ENCODE data around the gene HBZ.
"Not testable (repeated sequence)": the region's sequence is repeated elsewhere in the genome, so short reads cannot be mapped to it uniquely, and the experiment has no call there.

Gene HBZ

DNA sequence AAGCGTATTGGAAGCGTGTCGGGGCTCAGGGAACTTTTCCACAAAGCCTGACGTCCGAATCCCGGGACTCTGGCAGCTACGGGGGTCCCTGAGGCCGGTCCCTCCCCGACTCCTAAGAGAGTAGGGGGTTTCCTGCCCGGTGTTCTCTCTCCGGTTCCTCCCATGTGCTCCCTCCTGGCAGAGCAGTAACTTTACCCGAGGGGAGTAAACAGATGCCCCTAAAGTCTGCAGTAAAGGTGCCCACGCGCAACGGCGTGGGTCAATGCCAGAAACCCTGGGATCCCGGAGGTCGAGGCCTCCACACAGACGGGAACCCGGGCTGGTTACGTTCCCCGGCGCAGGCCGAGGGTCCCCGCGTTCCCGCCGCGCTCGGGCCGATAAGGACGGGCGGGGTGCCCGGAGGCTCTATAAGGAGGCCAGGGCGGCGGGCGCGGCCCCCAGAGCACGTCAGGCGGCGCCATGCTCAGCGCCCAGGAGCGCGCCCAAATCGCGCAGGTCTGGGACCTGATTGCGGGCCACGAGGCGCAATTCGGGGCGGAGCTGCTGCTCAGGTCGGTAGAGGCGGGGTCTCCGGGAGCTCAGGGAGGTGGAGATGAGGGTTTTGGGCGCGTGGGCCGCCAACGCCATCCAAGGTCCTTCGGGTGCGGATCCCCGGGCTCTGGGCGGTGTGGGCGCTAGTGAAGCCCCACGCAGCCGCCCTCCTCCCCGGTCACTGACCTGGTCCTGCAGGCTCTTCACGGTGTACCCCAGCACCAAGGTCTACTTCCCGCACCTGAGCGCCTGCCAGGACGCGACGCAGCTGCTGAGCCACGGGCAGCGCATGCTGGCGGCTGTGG, 13.3 kb downstream of the HBZ start, which contains the start of gene HBM:
HBM (plus strand) TSS at position 440 of the 836 bp plus-strand sequence; CDS start at position 460, 20 bp downstream.
- DNase-seq, result no peak

DNA sequence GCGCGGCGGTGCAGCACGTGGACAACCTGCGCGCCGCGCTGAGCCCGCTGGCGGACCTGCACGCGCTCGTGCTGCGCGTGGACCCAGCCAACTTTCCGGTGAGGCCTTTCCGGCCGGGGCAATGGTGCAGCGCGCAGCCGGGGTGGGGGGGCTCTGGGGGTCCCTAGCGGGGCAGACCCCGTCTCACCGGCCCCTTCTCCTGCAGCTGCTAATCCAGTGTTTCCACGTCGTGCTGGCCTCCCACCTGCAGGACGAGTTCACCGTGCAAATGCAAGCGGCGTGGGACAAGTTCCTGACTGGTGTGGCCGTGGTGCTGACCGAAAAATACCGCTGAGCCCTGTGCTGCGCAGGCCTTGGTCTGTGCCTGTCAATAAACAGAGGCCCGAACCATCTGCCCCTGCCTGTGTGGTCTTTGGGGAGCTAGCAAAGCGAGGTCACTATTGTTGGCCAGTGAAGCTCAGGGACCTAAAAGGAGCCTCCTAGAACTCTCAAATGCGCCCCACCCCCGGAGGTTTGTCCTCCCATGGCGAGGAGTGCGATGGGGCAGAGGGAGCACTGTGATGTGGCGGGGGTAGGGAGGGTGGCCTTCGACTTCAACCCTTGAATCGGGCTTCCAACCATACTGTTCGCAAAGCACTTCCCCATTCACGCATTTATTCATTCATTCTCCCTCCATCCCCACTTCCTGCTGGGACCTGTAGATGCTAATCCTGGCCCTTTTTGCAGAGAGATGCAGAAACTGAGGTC, 14.1 kb downstream of the HBZ start:
- DNase-seq, result no peak

DNA sequence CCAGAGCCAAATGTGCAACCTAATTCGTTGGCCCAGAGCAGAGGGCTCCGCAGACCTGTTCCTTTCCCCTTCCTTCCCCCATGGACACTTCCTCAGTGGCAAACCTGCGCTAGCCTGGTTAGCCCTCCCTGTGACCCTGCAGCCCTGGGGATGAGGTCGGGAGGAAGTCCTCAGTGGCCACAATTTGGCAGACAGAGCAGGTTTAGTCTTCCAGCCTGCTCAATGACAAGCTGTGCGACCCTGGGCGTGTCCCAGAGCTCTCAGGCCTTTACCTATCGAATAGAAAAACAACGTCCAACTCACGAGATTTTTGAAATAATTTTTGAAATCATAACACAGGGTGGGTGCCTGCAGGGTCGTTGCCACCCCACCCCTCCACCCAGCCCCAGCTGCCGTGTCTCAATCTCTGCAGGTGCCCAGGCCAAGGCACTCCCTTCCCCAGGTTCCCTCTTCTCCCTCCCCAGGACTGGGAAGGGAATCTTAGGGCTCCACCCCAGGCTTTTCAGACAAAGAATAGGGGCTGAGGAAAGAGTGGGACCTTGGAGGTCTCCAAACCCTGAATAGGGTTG, 14.8 kb downstream of the HBZ start:
- DNase-seq, result no peak

DNA sequence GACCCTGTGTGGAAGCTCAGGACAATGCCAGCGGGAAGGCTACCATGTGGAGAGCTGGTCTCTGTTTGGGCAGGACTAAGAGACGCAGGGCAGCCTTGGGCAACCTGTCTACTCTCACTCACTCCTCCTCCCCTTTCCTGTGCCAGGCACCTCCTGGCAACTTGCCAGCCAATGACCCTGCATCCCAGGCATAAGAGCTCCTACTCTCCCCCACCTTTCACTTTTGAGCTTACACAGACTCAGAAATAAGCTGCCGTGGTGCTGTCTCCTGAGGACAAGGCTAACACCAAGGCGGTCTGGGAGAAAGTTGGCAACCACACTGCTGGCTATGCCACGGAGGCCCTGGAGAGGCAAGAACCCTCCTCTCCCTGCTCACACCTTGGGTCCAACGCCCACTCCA, 16.0 kb downstream of the HBZ start:
- DNase-seq, result no peak

DNA sequence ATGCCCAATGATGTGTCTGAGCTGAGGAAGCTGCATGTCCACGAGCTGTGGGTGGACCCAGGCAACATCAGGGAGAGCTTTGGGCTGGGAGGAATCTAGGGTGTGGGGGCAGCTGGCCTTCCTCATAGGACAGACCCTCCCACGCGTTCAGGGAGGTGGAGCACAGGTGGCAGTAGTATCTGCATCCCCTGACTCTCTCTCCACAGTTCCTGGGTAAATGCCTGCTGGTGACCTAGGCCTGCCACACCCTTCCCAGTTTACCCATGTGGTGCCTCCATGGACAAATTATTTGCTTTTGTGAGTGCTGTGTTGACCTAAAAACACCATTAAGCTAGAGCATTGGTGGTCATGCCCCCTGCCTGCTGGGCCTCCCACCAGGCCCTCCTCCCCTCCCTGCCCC, 16.6 kb downstream of the HBZ start:
- no peak for DNase-seq

DNA sequence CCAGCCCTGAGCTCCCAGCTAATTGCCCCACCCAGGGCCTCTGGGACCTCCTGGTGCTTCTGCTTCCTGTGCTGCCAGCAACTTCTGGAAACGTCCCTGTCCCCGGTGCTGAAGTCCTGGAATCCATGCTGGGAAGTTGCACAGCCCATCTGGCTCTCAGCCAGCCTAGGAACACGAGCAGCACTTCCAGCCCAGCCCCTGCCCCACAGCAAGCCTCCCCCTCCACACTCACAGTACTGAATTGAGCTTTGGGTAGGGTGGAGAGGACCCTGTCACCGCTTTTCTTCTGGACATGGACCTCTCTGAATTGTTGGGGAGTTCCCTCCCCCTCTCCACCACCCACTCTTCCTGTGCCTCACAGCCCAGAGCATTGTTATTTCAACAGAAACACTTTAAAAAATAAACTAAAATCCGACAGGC, 17.7 kb downstream of the HBZ start:
- DNase-seq, result peak; percentile 32

DNA sequence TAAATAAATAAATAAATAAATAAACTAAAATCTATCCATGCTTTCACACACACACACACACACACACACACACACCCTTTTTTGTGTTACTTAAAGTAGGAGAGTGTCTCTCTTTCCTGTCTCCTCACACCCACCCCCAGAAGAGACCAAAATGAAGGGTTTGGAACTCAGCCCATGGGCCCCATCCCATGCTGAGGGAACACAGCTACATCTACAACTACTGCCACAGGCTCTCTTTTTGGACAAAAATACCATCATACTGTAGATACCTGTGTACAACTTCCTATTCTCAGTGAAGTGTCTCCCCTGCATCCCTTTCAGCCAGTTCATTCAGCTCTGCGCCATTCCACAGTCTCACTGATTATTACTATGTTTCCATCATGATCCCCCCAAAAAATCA, 18.3 kb downstream of the HBZ start:
- DNase-seq, result no peak

DNA sequence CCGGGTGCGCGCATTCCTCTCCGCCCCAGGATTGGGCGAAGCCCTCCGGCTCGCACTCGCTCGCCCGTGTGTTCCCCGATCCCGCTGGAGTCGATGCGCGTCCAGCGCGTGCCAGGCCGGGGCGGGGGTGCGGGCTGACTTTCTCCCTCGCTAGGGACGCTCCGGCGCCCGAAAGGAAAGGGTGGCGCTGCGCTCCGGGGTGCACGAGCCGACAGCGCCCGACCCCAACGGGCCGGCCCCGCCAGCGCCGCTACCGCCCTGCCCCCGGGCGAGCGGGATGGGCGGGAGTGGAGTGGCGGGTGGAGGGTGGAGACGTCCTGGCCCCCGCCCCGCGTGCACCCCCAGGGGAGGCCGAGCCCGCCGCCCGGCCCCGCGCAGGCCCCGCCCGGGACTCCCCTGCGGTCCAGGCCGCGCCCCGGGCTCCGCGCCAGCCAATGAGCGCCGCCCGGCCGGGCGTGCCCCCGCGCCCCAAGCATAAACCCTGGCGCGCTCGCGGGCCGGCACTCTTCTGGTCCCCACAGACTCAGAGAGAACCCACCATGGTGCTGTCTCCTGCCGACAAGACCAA, 20.0 kb downstream of the HBZ start, which contains the start of gene HBA2:
HBA2 (plus strand) TSS at position 503 of the 568 bp plus-strand sequence; CDS start at position 540, 37 bp downstream.
- not testable (repeated sequence) for DNase-seq

DNA sequence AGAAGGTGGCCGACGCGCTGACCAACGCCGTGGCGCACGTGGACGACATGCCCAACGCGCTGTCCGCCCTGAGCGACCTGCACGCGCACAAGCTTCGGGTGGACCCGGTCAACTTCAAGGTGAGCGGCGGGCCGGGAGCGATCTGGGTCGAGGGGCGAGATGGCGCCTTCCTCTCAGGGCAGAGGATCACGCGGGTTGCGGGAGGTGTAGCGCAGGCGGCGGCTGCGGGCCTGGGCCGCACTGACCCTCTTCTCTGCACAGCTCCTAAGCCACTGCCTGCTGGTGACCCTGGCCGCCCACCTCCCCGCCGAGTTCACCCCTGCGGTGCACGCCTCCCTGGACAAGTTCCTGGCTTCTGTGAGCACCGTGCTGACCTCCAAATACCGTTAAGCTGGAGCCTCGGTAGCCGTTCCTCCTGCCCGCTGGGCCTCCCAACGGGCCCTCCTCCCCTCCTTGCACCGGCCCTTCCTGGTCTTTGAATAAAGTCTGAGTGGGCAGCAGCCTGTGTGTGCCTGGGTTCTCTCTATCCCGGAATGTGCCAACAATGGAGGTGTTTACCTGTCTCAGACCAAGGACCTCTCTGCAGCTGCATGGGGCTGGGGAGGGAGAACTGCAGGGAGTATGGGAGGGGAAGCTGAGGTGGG, 20.9 kb downstream of the HBZ start:
- DNase-seq, result not testable (repeated sequence)

DNA sequence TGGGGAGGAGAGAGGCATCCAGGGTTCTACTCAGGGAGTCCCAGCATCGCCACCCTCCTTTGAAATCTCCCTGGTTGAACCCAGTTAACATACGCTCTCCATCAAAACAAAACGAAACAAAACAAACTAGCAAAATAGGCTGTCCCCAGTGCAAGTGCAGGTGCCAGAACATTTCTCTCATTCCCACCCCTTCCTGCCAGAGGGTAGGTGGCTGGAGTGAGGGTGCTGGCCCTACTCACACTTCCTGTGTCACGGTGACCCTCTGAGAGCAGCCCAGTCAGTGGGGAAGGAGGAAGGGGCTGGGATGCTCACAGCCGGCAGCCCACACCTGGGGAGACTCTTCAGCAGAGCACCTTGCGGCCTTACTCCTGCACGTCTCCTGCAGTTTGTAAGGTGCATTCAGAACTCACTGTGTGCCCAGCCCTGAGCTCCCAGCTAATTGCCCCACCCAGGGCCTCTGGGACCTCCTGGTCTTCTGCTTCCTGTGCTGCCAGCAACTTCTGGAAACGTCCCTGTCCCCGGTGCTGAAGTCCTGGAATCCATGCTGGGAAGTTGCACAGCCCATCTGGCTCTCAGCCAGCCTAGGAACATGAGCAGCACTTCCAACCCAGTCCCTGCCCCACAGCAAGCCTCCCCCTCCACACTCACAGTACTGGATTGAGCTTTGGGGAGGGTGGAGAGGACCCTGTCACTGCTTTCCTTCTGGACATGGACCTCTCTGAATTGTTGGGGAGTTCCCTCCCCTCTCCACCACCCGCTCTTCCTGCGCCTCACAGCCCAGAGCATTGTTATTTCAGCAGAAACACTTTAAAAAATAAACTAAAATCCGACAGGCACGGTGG, 21.7 kb downstream of the HBZ start:
- peak; percentile 25 for DNase-seq

DNA sequence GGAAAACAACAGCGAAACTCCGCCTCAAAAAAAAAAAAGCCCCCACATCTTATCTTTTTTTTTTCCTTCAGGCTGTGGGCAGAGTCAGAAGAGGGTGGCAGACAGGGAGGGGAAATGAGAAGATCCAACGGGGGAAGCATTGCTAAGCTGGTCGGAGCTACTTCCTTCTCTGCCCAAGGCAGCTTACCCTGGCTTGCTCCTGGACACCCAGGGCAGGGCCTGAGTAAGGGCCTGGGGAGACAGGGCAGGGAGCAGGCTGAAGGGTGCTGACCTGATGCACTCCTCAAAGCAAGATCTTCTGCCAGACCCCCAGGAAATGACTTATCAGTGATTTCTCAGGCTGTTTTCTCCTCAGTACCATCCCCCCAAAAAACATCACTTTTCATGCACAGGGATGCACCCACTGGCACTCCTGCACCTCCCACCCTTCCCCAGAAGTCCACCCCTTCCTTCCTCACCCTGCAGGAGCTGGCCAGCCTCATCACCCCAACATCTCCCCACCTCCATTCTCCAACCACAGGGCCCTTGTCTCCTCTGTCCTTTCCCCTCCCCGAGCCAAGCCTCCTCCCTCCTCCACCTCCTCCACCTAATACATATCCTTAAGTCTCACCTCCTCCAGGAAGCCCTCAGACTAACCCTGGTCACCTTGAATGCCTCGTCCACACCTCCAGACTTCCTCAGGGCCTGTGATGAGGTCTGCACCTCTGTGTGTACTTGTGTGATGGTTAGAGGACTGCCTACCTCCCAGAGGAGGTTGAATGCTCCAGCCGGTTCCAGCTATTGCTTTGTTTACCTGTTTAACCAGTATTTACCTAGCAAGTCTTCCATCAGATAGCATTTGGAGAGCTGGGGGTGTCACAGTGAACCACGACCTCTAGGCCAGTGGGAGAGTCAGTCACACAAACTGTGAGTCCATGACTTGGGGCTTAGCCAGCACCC, 22.8 kb downstream of the HBZ start:
- no peak for DNase-seq

DNA sequence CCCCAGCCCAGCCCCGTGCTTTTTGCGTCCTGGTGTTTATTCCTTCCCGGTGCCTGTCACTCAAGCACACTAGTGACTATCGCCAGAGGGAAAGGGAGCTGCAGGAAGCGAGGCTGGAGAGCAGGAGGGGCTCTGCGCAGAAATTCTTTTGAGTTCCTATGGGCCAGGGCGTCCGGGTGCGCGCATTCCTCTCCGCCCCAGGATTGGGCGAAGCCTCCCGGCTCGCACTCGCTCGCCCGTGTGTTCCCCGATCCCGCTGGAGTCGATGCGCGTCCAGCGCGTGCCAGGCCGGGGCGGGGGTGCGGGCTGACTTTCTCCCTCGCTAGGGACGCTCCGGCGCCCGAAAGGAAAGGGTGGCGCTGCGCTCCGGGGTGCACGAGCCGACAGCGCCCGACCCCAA, 23.6 kb downstream of the HBZ start:
- DNase-seq, result not testable (repeated sequence)

DNA sequence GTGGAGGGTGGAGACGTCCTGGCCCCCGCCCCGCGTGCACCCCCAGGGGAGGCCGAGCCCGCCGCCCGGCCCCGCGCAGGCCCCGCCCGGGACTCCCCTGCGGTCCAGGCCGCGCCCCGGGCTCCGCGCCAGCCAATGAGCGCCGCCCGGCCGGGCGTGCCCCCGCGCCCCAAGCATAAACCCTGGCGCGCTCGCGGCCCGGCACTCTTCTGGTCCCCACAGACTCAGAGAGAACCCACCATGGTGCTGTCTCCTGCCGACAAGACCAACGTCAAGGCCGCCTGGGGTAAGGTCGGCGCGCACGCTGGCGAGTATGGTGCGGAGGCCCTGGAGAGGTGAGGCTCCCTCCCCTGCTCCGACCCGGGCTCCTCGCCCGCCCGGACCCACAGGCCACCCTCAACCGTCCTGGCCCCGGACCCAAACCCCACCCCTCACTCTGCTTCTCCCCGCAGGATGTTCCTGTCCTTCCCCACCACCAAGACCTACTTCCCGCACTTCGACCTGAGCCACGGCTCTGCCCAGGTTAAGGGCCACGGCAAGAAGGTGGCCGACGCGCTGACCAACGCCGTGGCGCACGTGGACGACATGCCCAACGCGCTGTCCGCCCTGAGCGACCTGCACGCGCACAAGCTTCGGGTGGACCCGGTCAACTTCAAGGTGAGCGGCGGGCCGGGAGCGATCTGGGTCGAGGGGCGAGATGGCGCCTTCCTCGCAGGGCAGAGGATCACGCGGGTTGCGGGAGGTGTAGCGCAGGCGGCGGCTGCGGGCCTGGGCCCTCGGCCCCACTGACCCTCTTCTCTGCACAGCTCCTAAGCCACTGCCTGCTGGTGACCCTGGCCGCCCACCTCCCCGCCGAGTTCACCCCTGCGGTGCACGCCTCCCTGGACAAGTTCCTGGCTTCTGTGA, 24.3 kb downstream of the HBZ start, which contains the start of gene HBA1:
HBA1 (plus strand) TSS at position 204 of the 906 bp plus-strand sequence; CDS start at position 241, 37 bp downstream.
- not testable (repeated sequence) for DNase-seq

DNA sequence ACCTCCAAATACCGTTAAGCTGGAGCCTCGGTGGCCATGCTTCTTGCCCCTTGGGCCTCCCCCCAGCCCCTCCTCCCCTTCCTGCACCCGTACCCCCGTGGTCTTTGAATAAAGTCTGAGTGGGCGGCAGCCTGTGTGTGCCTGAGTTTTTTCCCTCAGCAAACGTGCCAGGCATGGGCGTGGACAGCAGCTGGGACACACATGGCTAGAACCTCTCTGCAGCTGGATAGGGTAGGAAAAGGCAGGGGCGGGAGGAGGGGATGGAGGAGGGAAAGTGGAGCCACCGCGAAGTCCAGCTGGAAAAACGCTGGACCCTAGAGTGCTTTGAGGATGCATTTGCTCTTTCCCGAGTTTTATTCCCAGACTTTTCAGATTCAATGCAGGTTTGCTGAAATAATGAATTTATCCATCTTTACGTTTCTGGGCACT, 25.0 kb downstream of the HBZ start:
- no peak for DNase-seq

DNA sequence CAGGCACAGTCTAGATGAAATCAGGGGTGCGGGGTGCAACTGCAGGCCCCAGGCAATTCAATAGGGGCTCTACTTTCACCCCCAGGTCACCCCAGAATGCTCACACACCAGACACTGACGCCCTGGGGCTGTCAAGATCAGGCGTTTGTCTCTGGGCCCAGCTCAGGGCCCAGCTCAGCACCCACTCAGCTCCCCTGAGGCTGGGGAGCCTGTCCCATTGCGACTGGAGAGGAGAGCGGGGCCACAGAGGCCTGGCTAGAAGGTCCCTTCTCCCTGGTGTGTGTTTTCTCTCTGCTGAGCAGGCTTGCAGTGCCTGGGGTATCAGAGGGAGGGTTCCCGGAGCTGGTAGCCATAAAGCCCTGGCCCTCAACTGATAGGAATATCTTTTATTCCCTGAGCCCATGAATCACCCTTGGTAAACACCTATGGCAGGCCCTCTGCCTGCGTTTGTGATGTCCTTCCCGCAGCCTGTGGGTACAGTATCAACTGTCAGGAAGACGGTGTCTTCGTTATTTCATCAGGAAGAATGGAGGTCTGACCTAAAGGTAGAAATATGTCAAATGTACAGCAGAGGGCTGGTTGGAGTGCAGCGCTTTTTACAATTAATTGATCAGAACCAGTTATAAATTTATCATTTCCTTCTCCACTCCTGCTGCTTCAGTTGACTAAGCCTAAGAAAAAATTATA, 25.7 kb downstream of the HBZ start:
- no peak for DNase-seq

DNA sequence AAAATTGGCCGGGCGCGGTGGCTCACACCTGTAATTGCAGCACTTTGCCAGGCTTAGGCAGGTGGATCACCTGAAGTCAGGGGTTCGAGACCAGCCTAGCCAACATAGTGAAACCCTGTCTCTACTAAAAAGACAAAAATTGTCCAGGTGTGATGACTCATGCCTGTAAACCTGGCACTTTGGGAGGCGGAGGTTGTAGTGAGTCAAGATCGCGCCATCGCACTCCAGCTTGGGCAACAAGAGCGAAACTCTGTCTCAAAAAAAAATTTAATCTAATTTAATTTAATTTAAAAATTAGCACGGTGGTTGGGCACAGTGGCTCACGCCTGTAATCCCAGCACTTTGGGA, 26.2 kb downstream of the HBZ start:
- DNase-seq, result no peak

DNA sequence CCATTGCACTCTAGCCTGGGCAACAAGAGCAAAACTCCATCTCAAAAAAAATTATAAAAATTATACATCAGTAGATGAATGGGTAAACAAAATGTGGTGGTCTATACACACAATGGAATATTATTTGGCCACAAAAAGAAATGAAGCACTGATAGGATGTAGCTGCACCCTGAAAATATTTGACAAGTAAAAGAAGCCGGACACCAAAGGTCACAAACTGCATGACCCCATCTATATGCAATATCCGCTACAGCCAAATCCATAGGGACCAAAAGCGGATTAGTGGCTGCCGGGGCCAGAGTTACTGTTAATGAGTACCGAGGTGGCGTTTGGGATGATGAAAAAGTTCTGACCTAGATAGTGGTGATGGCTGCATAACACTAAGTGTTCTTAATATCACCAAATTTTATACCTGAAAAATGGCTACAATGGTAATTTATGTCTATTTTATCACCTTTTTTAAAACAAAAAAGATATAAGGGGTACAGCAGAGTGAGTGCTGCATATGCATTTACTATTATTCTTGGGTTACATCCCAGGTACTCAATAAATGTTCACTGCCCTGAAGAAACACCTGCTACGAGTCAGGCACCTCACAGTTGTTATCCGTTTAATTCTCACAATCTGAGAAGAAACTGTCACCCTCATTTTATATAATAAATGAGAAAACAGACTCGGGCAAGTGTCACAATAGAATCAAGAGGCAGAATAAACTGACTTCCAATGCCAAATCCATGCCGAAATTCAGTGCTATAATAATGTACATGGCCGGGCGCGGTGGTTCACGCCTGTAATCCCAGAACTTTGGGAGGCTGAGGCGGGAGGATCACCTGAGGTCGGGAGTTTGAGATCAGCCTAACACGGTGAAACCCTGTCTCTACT, 27.0 kb downstream of the HBZ start:
- DNase-seq, result no peak
